OCI-LY7 (cell line): ENCODE measurements around the gene DISP1.

Source experiments
- EZH2phosphoT487 ChIP-seq: fragments of 200-600 bp; sonication (generic); IDR thresholded peaks from 2 replicates; pipeline ENCODE4 v1.6.1; 2018; ENCODE audit warnings: low read depth, borderline replicate concordance, mild to moderate bottlenecking, mixed run types, antibody characterized with exemption, low read length, moderate library complexity, mixed read lengths
- TF ChIP-seq, protein P1 (sequence below): fragments of 200-600 bp; sonication (generic); conservative IDR thresholded peaks from 2 replicates; pipeline ENCODE4 v1.5.1; 2014; ENCODE audit warnings: mild to moderate bottlenecking, antibody characterized with exemption, low read length, moderate library complexity, mixed read lengths

DNA sequence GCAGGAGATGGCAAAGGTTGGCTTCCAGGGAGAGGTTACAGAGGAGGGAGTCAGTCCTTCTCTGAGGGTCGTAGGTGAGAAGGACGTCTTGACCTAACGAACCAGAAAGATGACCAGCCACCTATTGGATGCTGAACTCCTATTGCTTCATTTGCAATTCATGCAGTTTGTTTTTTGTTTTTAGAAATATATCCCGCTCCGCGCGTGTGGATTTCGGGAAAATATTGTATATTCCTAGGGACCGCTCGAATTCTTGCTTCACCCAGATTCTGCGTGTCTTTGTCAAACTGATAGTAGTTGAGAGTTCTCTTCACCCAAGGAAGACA is 564 bp downstream of the DISP1 start:
- TF ChIP-seq, protein P1, sequence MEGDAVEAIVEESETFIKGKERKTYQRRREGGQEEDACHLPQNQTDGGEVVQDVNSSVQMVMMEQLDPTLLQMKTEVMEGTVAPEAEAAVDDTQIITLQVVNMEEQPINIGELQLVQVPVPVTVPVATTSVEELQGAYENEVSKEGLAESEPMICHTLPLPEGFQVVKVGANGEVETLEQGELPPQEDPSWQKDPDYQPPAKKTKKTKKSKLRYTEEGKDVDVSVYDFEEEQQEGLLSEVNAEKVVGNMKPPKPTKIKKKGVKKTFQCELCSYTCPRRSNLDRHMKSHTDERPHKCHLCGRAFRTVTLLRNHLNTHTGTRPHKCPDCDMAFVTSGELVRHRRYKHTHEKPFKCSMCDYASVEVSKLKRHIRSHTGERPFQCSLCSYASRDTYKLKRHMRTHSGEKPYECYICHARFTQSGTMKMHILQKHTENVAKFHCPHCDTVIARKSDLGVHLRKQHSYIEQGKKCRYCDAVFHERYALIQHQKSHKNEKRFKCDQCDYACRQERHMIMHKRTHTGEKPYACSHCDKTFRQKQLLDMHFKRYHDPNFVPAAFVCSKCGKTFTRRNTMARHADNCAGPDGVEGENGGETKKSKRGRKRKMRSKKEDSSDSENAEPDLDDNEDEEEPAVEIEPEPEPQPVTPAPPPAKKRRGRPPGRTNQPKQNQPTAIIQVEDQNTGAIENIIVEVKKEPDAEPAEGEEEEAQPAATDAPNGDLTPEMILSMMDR, result no peak
- TF ChIP-seq EZH2phosphoT487, result no peak
